Adrenal gland (tissue), 12 donors: Measurements from ENCODE around the gene NUDT16. TPM values are rescaled to one million over a fixed set of nuclear protein-coding genes. Genes with fewer than 3 reads are reported as not detected.
A peak's percentile ranks its signal among the peaks of the same experiment; 100 is the strongest.
"Not testable (repeated sequence)": the region's sequence is repeated elsewhere in the genome, so short reads cannot be mapped to it uniquely, and the experiment has no call there.

Source experiments
- DNase-seq, 7 donors: peaks; one replicate each; pipeline ENCODE4 v3.0.0-alpha.2; 2019 to 2020
- H3K27ac ChIP-seq, 5 donors: fragments of 200-600 bp; sonication (generic) in 4 of 5; 1 replicate in 3 of 5; 2 replicates in 2 of 5; pipeline versions ENCODE4 v1.5.1 to v1.8.0; 2016 to 2020; ENCODE audit warnings: mild to moderate bottlenecking in 1 of 5
- H3K27me3 ChIP-seq: fragments of 200-600 bp; 2 replicates; pipeline ENCODE4 v1.8.0; 2021
- H3K36me3 ChIP-seq, 2 donors: fragments of 200-600 bp; replicated peaks in 1 of 2; 1 replicate in 1 of 2; 2 replicates in 1 of 2; pipeline versions ENCODE4 v1.5.1 to v1.8.0; 2018 to 2022
- H3K4me1 ChIP-seq, 2 donors: fragments of 200-600 bp; replicated peaks in 1 of 2; 1 replicate in 1 of 2; 2 replicates in 1 of 2; pipeline versions ENCODE4 v1.5.1 to v1.8.0; 2018 to 2021
- H3K4me3 ChIP-seq, 4 donors: fragments of 200-600 bp; sonication (generic) in 3 of 4; one replicate each; pipeline ENCODE4 v1.5.1; 2016 to 2018
- H3K9me3 ChIP-seq, 3 donors: fragments of 200-600 bp; sonication (generic) in 1 of 3; replicated peaks in 1 of 3; 1 replicate in 2 of 3; 2 replicates in 1 of 3; pipeline versions ENCODE4 v1.5.1 to v1.8.0; 2016 to 2021
- CTCF ChIP-seq, 6 experiments: fragments of 450-650 bp in 4 of 6; fragments of 200-600 bp in 2 of 6; sonication (generic) in 1 of 6; IDR thresholded peaks; 1 replicate in 5 of 6; 2 replicates in 1 of 6; pipeline versions ENCODE4 v1.5.1 to v1.8.0; 2016 to 2021; ENCODE audit warnings: antibody characterized with exemption in 6 of 6, mild to moderate bottlenecking in 2 of 6, moderate library complexity in 1 of 6
- POLR2A ChIP-seq, 2 donors: fragments of 450-650 bp; IDR thresholded peaks; one replicate each; pipeline ENCODE4 v1.6.1; 2017; ENCODE audit warnings: antibody characterized with exemption in 2 of 2, mild to moderate bottlenecking in 2 of 2, moderate library complexity in 1 of 2
- WGBS, 4 donors: extraction: QIAGEN DNeasy Blood & Tissue Kit in 2 of 4; methylation state at CpG; one replicate each; pipeline versions ENCODE4 v1.1.5 to v1.1.7; 2013 to 2017; 5-methylcytosine and 5-hydroxymethylcytosine counted together
- intact Hi-C, 2 donors: fragments of 100-400 bp; cut with DNase I; formaldehyde crosslinking; loops; one replicate each; pipeline versions ENCODE4 v1.14.1 to v1.15.0; 2022 to 2023
- polyA plus RNA-seq, 3 donors: library from polyadenylated mRNA; stranded (reverse); fragments of 200-250 nt in 2 of 3; fragments of 350-450 nt in 1 of 3; fragmentation: Illumina TruSeq in 1 of 3; extraction: RNeasy Lipid Tissue Mini Kit (QIAGEN cat#74804) in 1 of 3; gene quantifications; one replicate each; pipeline ENCODE4 v1.2.3, GENCODE V29; 2013 to 2014
- total RNA-seq, 9 donors: library from RNA; depleted of rRNA in 4 of 9; stranded (reverse); fragments of >200 nt in 4 of 9; fragments of 120-200 nt in 1 of 9; fragmentation: NEBNext Ultra II Directional in 1 of 9; extraction: Animal tissue kit (Norgen Biotek cat#: 25700) in 1 of 9; gene quantifications; one replicate each; pipeline versions ENCODE4 v1.1.0 to v1.2.4, GENCODE V29; 2013 to 2023
- donor health status: healthy with polysubstance abuse.
- donor health status: Bipolar disorder and iron deficiency.
- donor health status: DM: yes; HTN: yes; CAD: no.
- donor health status: DM: no; HTN: no; CAD: no.
- donor health status: DM: no; HTN: no; CAD: no.
- donor health status: DM: yes; HTN: yes; CAD: no.

NUDT16 gene
- total and polyA plus RNA-seq, 12 donors: 13.6 to 42.2 (median 22.4) TPM

- peaks cover 0 to 16% of the 10 kb centered on the region in 2 donors for H3K36me3 ChIP-seq
Observed at GRCh38 chr3:131370935-131371687, 10.5 kb upstream of the NUDT16 start.

DNA sequence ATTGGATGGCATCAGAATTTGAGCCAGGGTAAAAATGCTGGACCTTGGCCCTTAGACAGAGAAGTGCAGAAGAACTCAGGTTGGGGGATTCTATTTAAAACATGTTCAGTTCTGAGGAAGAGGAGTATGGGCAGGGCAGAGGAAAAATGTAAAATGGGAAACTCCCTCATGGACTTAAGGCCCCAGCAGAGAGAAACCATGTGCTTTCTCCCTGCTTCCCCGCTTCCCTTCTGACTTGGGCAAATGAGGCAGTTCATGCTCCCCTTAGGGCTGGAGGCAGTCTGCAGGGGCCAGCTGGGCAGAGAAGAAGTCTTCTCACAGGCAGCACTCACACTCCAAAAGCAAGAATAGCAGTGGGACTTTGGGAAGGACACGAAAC is 9.9 kb upstream of the NUDT16 start:
- H3K27ac ChIP-seq: no peak overlapping the region
- 78 to 89% (median 86%) methylated on average over 2 of the region's 2 CpGs for WGBS, 4 donors
- no peak for DNase-seq
- H3K9me3 ChIP-seq: no peaks in the 10 kb centered on the region
- intact Hi-C loops: no loop called here
- peaks cover 0 to 7% of the 10 kb centered on the region in 2 donors for H3K4me1 ChIP-seq
- no peaks in the 10 kb centered on the region for H3K27me3 ChIP-seq
- H3K4me3 ChIP-seq: no peak overlapping the region
- H3K36me3 ChIP-seq: peaks cover 0 to 16% of the 10 kb centered on the region in 2 donors
- TF ChIP-seq POLR2A (IDR thresholded peaks at IDR 0.05) (no peak), CTCF (IDR thresholded peaks at IDR 0.05) (no peak)

More at GRCh38 chr3:131370935-131371687, 10.5 kb upstream of the NUDT16 start:
- H3K9me3 ChIP-seq: no peaks in the 10 kb centered on the region
- H3K27ac ChIP-seq: peak overlapping the region in 1 of 5 donors; percentile 9
- no peak overlapping the region for H3K4me3 ChIP-seq
- DNase-seq: no peak
- 61 to 79% (median 72%) methylated on average over 8 to 10 of the region's 10 CpGs for WGBS, 4 donors
- no peaks in the 10 kb centered on the region for H3K27me3 ChIP-seq
- intact Hi-C loops: no loop called here
- TF ChIP-seq CTCF (IDR thresholded peaks at IDR 0.05): no peak
- no peak for TF ChIP-seq POLR2A (IDR thresholded peaks at IDR 0.05)
- H3K4me1 ChIP-seq: peaks cover 0 to 7% of the 10 kb centered on the region in 2 donors

- intact Hi-C loops: no loop called here
- Histone ChIP-seq H3K27ac (no peak overlapping the region), H3K27me3 (no peaks in the 10 kb centered on the region), H3K4me3 (no peak overlapping the region), H3K9me3 (no peaks in the 10 kb centered on the region), H3K4me1 (peaks cover 0 to 20% of the 10 kb centered on the region in 2 donors), H3K36me3 (peaks cover 0 to 16% of the 10 kb centered on the region in 2 donors)
- DNase-seq: no peak
- no peak for TF ChIP-seq CTCF (IDR thresholded peaks at IDR 0.05)
- TF ChIP-seq POLR2A (IDR thresholded peaks at IDR 0.05): no peak
- 98 to 100% (median 100%) methylated on average over 2 of the region's 2 CpGs for WGBS, 4 donors
Observed at GRCh38 chr3:131374741-131375140, 6.8 kb upstream of the NUDT16 start.

DNA sequence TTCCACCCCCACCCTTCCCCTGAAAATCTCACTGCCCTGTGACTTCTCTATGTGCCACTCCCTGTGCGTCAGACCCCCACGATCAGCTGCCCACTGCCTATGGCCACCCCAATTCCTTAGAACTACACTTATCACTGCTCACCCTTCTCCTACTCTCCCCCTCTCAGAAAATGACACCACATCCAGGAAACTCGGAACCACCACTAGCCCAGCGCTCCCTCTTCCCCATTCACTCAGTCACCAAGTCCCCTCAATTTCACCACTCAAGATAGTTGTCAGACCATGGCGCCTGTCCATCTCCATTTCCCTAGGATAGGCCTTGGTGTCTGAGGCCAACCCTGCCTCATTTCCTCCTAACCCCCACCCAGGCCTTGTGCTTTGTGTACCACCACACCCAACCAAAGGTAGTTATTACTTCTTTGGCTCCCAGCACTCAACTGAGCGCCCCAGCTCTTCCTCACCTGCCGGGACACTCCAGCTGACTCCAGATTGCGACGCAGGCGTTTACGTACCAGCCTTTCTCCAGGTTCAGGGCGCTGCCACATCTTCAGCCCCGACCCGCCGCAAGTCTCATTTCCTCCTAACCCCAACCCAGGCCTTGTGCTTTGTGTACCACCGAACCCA is 641 bp upstream of the NUDT16 start:
- H3K9me3 ChIP-seq, intact Hi-C loops, H3K36me3 ChIP-seq, H3K27me3 ChIP-seq: not testable (repeated sequence)
- TF ChIP-seq POLR2A (IDR thresholded peaks at IDR 0.05): peak in 1 of 2 donors; percentile 56
- Histone ChIP-seq H3K4me1 (peaks cover 9 to 42% of the 10 kb centered on the region in 2 donors), H3K27ac (peak overlapping the region in 4 of 5 donors; percentile 77 to 87 (median 86)), H3K4me3 (peak overlapping the region; percentile 31 to 83 (median 68))
- DNase-seq: peak in 2 of 7 donors; percentile 26 to 29
- 10 to 17% (median 14%) methylated on average over 12 to 16 of the region's 16 CpGs for WGBS, 4 donors
